NCI-H2029 (cell line): ENCODE data around the gene C5orf63.
"Not testable (repeated sequence)": the region's sequence is repeated elsewhere in the genome, so short reads cannot be mapped to it uniquely, and the experiment has no call there.

Experiments used
- DNase-seq: peaks from one replicate; lab custom pipeline; 2025; lab: John Stamatoyannopoulos, UW

Gene C5orf63

GRCh38 chr5:127072861-127073846 is at the start of gene C5orf63:
Gene C5orf63, minus strand, starts transcription at chr5:127073502. Its CDS starts 14,507 bp downstream, at chr5:127058995.
- peak; percentile 60 for DNase-seq

DNA sequence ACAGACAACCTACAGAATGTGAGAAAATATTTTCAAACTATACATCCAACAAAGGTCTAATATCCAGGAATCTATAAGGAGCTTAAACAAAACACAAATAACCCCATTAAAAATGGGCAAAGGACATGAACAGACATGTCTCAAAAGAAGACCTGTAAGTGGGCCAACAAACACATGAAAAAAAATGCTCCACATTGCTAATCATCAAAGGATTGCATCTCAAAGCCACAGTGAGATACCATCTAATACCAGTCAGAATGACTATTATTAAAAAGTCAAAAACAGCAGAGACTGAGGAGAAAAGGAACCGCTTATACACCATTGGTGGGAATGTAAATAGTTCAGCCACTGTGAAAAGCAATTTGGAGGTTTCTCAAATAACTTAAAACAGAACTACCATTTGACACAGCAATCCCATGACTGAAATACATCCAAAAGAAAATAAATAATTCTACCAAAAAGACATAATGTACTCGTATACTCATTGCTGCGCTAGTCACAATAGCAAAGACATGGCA is 39.1 kb upstream of the C5orf63 start:
- DNase-seq = no peak

DNA sequence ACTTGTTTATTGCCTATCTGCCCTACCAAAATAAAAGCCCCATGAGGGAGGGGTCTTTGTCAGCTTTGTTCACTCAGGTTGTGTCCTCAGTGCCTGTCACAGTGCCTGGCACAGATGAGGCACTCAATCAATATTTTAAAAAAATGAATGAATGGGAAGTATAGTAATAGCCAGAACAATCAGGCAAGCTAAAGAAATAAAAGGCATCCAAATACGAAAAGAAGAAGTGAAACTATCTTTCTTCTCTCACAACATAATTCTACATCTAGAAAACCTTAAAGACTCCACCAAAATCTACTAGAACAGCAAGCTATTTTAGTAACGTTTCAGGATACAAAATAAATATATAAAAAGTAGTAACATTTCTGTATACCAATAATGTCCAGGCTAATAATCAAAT is 37.8 kb upstream of the C5orf63 start:
- DNase-seq = no peak

DNA sequence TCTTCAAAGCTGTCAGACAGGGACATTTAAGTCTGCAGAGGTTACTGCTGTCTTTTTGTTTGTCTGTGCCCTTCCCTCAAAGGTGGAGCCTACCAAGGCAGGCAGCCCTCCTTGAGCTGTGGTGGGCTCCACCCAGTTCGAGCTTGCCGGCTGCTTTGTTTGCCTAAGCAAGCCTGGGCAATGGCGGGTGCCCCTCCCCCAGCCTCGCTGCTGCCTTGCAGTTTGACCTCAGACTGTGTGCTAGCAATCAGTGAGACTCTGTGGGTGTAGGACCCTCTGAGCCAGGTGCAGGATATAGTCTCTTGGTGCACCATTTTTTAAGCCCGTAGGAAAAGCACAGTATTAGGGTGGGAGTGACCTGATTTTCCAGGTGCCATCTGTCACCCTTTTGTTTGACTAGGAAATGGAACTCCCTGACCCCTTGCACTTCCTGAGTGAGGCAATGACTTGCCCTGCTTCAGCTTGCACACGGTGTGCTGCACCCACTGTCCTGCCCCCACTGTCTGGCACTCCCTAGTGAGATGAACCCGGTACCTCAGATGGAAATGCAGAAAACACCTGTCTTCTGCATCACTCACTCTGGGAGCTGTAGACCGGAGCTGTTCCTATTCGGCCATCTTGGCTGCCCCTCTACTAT is 35.4 kb upstream of the C5orf63 start:
- DNase-seq = not testable (repeated sequence)

GRCh38 chr5:127101935-127102334 is 28.6 kb upstream of the C5orf63 start:
- no peak for DNase-seq

DNA sequence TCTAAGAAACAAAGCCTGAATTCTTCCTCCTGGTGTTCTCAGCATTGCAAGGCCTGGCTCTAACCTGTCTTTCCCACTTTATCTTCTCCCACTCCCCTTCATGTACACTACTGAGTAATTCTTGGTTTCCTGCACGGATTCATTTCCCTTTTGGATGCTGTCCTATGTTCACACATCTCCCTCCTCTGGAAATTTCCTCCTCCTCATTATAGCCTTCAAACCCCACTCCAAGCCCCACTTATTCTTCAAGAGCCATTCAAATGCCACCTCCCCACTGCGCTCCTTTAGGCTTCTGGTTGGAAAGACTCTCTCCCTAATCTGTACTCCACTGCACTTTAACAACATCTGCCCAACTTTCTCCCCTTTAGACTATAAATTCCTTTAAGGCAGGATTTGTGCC is 28.2 kb upstream of the C5orf63 start:
- no peak for DNase-seq

GRCh38 chr5:127098241-127098640 is 24.9 kb upstream of the C5orf63 start:
- DNase-seq = no peak

GRCh38 chr5:127097278-127097677 is 24.0 kb upstream of the C5orf63 start:
- DNase-seq = no peak

GRCh38 chr5:127096328-127096993 is 23.2 kb upstream of the C5orf63 start:
- no peak for DNase-seq

- no peak for DNase-seq
These were observed 21.0 kb upstream of the C5orf63 start for GRCh38 chr5:127094161-127094814.

GRCh38 chr5:127092690-127093089 is 19.4 kb upstream of the C5orf63 start:
- no peak for DNase-seq

- DNase-seq = no peak
These were observed 15.9 kb upstream of the C5orf63 start for GRCh38 chr5:127089191-127089590.

DNA sequence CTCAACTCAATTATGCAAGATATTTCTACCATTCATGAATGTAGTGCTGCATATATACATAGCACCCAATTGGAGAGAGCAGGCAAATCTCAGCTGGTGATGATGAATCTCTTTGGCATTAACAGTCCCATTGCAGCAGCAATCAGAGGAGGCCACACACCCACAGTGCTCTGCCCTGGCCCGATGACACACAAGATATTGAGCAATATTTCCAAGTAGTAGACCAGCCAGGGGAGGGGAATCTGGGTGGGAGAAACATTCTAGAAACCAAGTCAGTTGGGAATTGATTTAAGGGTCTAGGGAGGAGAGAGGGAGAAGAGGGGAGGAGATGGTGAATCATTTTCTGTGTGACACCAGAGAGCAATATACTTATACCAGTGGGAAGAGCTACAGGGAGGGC is 14.9 kb upstream of the C5orf63 start:
- DNase-seq = no peak

GRCh38 chr5:127086589-127086988 is 13.3 kb upstream of the C5orf63 start:
- no peak for DNase-seq

GRCh38 chr5:127085796-127086195 is 12.5 kb upstream of the C5orf63 start:
- no peak for DNase-seq

GRCh38 chr5:127085371-127085770 is 12.1 kb upstream of the C5orf63 start:
- no peak for DNase-seq

DNA sequence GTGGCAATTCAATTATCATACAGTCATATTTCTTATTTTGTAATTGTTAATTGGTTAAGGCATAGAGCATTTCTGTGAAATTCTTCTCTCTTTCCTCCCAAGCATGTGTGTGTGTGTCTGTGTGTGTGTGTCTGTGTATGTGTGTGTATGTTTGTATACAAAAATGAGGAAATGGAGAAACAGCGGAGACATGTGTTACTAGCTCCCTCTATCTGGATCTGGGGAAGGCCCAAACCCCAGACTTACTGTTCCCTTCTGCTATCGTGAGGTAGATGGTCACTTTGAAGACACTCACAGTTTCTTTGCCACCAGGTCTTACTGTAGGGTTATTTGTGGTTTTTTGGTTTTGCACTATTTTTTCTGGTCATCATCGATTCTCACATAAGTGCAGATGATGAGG is 11.4 kb upstream of the C5orf63 start:
- DNase-seq = no peak

DNA sequence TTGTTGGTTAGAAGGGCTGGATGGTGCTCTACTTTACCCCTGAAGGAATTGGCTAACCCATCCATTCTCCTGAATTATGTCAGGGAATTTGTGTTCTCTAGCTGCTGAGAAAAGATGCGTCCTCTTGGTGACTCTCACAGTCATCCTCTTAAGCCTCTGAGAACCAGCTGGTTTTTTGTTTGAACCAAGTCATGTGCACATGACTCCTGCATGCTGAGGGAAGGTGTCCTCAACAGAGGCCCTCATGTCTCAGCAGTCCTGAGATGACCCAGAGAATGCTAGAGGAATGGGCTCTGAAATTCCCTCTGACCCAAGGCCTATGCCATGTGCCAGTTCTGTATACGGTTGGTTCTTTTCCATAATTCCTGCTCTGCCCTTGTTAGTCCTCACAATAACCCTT is 10.4 kb upstream of the C5orf63 start:
- DNase-seq = no peak

- DNase-seq = no peak
These were observed 6.7 kb upstream of the C5orf63 start for GRCh38 chr5:127079994-127080491.

- no peak for DNase-seq
These were observed 4.1 kb upstream of the C5orf63 start for GRCh38 chr5:127077366-127077765.

DNA sequence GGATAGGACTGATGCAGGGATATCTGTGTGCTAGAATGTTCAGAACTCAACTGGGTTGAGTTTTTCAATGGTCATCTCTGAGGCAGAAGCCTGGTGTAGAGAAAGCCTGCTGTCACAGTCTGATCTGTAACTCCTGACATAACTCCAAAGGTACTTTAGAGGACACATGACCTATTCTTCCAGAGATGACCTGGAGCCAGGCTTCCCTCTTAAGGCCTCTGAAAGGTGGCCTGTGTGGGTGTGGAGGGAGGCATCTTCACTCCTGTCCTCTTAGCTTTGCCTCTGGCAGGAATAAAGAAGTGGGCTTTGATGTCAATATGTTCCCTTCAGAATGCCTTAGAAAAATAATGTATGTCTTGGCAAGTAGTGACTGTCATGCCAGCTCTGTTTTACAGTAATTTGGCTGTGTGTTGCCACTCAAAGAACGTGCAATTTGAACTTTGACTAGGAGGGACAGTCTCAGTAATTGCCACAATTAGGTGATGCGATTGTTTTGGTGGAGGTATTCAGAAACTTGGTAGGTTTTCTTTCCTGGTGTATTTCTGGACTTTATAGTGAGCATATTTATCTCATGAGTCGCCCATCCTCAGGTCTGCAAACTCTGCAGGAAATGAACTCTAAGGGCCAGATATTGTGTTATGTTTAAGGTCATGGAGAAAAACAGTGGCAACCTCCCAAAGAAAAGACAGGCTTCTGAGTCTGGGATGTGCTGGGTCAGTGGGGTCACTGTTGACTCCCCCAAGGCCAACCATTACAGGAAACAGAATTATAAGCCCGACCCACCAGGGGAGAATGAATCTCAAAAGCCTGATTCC is 3.2 kb upstream of the C5orf63 start:
- DNase-seq = no peak
